KBM-7 (cell line): ENCODE data around the gene MTX3.

Experiments used
- DNase-seq: peaks from one replicate; pipeline ENCODE4 v3.0.0-alpha.2; 2015
- in situ Hi-C: fragments of 300-500 bp; cut with MboI; formaldehyde crosslinking; loops from 2 replicates; pipeline ENCODE4 v1.14.3; 2020; ENCODE audit warnings: low sequenced_read_pairs, low pct_unique_long_range_greater_than_20kb, mixed read lengths

MTX3 gene

GRCh38 chr5:79947567-79947966 is 43.5 kb downstream of the MTX3 start:
- DNase-seq: no peak
- in situ Hi-C loops: no loop called here

DNA sequence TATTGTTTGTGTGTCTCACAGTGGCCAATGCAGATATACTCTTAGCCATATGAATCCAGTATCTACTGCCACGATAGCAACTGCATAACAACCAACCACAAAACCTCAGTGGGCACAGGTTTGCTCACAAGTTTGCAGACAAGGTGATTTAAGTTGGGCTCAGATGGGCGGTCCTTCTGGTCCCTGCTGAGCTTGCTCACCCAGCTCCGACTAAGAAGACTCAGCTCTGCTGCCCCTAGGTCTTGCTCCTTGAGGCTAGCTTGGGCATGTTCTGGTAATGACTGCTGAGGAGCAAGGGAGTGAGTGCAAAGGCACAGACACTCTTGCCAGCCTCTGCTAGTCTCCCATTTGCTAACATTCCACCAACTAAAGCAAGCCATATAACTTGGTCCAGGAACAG is 52.6 kb downstream of the MTX3 start:
- in situ Hi-C loops: no loop called here
- peak; percentile 9 for DNase-seq

GRCh38 chr5:79936646-79937216 is 54.3 kb downstream of the MTX3 start:
- in situ Hi-C loops: no loop called here
- no peak for DNase-seq

GRCh38 chr5:79936002-79936645 is 54.9 kb downstream of the MTX3 start:
- DNase-seq: no peak
- in situ Hi-C loops: no loop called here

GRCh38 chr5:79934681-79935080 is 56.4 kb downstream of the MTX3 start:
- in situ Hi-C loops: no loop called here

GRCh38 chr5:79932510-79933504 is 58.3 kb downstream of the MTX3 start:
- in situ Hi-C loops: no loop called here
- no peak for DNase-seq

More at GRCh38 chr5:79934681-79935080, 56.4 kb downstream of the MTX3 start:
- DNase-seq: no peak

DNA sequence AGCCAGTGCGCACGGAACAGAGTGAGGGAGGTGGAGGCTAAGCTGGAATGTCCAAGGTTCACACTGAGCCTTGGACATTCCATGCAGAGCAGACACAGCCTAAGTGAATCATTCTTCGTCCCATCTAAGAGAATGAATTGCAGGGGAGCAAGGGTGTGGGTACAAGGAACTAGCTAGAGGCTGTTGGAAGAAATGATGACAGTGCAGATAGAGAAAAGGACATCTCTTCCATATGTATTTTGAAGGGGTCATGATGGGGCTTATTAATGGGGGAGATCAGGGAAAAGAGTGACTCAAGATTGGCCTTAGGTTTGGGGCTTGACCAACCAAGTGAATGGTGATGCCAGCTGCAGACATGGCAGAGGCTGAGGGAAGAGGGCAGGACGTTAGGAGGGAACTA is 59.2 kb downstream of the MTX3 start:
- no peak for DNase-seq
- in situ Hi-C loops: no loop called here

DNA sequence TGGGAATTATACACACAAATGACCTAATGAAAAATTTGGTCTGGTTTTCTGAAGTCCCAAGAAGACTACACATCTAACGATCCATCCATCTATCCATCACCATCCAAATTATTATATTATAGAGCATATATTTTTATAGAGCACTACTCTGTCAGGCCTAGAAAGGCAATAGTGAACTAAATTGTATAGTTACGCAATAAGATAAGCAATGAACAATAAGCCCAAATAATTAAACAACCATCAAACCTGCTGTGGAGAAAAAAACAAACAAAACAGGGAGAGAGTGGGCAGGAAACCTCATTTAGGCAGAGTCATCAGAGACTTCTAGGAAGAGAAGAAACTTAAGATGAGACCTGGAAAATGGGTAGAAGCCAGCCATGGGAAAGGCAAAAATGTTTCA is 59.7 kb downstream of the MTX3 start:
- DNase-seq: no peak
- in situ Hi-C loops: no loop called here

- in situ Hi-C loops: no loop called here
- no peak for DNase-seq
Observed at GRCh38 chr5:79929095-79929494, 62.0 kb downstream of the MTX3 start.
